Testis (tissue), 2 donors: Measurements from ENCODE around the gene RNF152.

Experiments
- CTCF ChIP-seq, 3 experiments: fragments of 450-650 bp in 2 of 3; fragments of 200-600 bp in 1 of 3; sonication (generic) in 1 of 3; IDR thresholded peaks; one replicate each; pipeline ENCODE4 v1.5.1; 2016 to 2019; ENCODE audit warnings: antibody characterized with exemption in 3 of 3, mild to moderate bottlenecking in 2 of 3, moderate library complexity in 1 of 3
- POLR2A ChIP-seq: fragments of 450-650 bp; IDR thresholded peaks from one replicate; pipeline ENCODE4 v1.6.1; 2017; ENCODE audit warnings: antibody characterized with exemption, mild to moderate bottlenecking, moderate library complexity

GRCh38 chr18:61891271-61891670 is 1.5 kb downstream of the RNF152 start:
- TF ChIP-seq CTCF (IDR thresholded peaks at IDR 0.05): no peak
- no peak for TF ChIP-seq POLR2A
